Chondrocyte (in vitro differentiated cells): ENCODE data around the gene S100PBP. TPM values are rescaled to one million over a fixed set of nuclear protein-coding genes. Genes with fewer than 3 reads are reported as not detected.

Experiments
- DNase-seq: peaks from one replicate; pipeline ENCODE4 v3.0.0; 2021; ENCODE audit warnings: mixed read lengths, low spot score
- H3K27ac Mint-ChIP-seq: one replicate; pipeline ENCODE4 v1.8.0; 2021; ENCODE audit warnings: mild to moderate bottlenecking, moderate library complexity, mixed read lengths; ENCODE audit not compliant: unreplicated experiment
- H3K27me3 Mint-ChIP-seq: 2 replicates; pipeline ENCODE4 v1.8.0; 2021; ENCODE audit warnings: low read depth, mixed read lengths
- H3K36me3 Mint-ChIP-seq: 2 replicates; pipeline ENCODE4 v1.8.0; 2021; ENCODE audit warnings: low read depth, mixed read lengths
- H3K4me1 Mint-ChIP-seq: 2 replicates; pipeline ENCODE4 v1.8.0; 2021; ENCODE audit warnings: low read depth, mild to moderate bottlenecking, mixed read lengths
- H3K4me3 Mint-ChIP-seq: one replicate; pipeline ENCODE4 v1.8.0; 2021; ENCODE audit warnings: mild to moderate bottlenecking, moderate library complexity, mixed read lengths; ENCODE audit not compliant: unreplicated experiment
- H3K9me3 Mint-ChIP-seq: 2 replicates; pipeline ENCODE4 v1.8.0; 2021; ENCODE audit warnings: low read depth, mixed read lengths
- total RNA-seq: library from RNA; stranded (reverse); gene quantifications from 3 replicates; pipeline ENCODE4 v1.2.1, GENCODE V29; 2021
- TF ChIP-seq, protein P1 (sequence below): fragments of 200-600 bp; sonication (generic); IDR thresholded peaks from 2 replicates; pipeline ENCODE4 v1.5.0; 2021; ENCODE audit warnings: antibody characterized with exemption, mild to moderate bottlenecking, moderate library complexity

The S100PBP gene
- total RNA-seq, 1 donor from 2014 or later = 40.5 TPM

- TF ChIP-seq, protein P1, sequence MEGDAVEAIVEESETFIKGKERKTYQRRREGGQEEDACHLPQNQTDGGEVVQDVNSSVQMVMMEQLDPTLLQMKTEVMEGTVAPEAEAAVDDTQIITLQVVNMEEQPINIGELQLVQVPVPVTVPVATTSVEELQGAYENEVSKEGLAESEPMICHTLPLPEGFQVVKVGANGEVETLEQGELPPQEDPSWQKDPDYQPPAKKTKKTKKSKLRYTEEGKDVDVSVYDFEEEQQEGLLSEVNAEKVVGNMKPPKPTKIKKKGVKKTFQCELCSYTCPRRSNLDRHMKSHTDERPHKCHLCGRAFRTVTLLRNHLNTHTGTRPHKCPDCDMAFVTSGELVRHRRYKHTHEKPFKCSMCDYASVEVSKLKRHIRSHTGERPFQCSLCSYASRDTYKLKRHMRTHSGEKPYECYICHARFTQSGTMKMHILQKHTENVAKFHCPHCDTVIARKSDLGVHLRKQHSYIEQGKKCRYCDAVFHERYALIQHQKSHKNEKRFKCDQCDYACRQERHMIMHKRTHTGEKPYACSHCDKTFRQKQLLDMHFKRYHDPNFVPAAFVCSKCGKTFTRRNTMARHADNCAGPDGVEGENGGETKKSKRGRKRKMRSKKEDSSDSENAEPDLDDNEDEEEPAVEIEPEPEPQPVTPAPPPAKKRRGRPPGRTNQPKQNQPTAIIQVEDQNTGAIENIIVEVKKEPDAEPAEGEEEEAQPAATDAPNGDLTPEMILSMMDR = no peak
- no peak for DNase-seq
- Mint-ChIP-seq H3K4me1 (peaks cover 54% of the 10 kb centered on the region), H3K27ac (peak overlapping the region; percentile 100), H3K27me3 (no peaks in the 10 kb centered on the region), H3K4me3 (peak overlapping the region; percentile 98), H3K9me3 (no peaks in the 10 kb centered on the region), H3K36me3 (peaks cover 7% of the 10 kb centered on the region)
These were observed 736 bp upstream of the S100PBP start for GRCh38 chr1:32816676-32817158.

DNA sequence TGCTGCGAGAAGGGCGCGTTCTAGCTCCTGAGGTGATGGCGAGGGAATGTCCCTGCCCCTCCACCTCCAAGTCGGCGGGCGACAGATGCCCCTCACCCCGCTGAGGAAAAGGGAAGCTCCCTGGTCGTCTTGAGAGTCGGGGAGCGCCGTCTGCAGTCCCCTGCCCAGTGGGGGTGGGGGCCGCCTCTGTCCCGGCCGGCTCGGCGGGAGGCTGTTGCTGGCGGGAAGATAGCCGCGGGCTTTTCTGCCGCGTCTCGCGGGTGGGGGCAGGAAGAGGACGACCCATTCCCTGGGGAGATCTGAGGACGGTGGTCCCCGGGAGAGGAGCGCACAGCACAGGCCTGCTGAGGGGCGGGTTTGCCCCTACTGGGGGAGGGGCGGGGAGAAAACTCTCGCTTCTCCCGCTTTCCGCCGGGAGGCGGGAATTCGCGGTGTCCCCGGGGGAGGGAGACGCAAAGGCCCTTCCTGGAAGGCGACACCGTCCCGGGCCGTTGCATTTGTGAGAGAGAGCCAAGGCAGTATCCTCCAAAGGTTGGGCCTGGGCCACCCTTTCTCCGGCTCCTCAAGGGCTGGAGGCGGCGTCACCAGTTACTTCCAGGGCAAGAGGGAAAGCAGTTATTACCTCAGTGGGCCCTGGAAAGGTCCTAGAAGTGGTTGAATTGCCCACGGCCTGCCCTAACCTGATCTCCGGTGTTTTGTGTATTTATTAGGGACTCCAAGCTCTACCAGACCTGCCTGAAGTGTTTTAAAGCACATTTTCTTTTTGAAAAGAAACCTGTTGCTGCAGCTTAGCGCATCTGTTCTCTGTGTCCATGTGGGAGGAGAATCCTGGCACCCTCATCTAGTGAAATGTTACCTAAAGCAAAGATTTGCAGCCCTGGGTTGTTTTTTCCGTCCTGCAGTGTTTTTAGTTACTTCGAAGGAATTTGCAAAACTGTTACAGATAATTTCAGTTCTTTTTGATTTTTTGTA, 648 bp downstream of the S100PBP start:
- Mint-ChIP-seq H3K36me3 (peaks cover 7% of the 10 kb centered on the region), H3K4me1 (peaks cover 42% of the 10 kb centered on the region), H3K4me3 (peak overlapping the region; percentile 98), H3K27me3 (no peaks in the 10 kb centered on the region), H3K27ac (peak overlapping the region; percentile 100), H3K9me3 (no peaks in the 10 kb centered on the region)
- DNase-seq = no peak
- TF ChIP-seq, protein P1 = peak; percentile 40

GRCh38 chr1:32818804-32819541, 1.5 kb downstream of the S100PBP start:
- H3K27ac Mint-ChIP-seq = peak overlapping the region; percentile 100
- TF ChIP-seq, protein P1 = no peak
- no peak for DNase-seq
- no peaks in the 10 kb centered on the region for H3K9me3 Mint-ChIP-seq
- no peaks in the 10 kb centered on the region for H3K27me3 Mint-ChIP-seq
- peaks cover 36% of the 10 kb centered on the region for H3K4me1 Mint-ChIP-seq
- peak overlapping the region; percentile 98 for H3K4me3 Mint-ChIP-seq
- H3K36me3 Mint-ChIP-seq = peaks cover 2% of the 10 kb centered on the region

GRCh38 chr1:32825181-32825580, 7.7 kb downstream of the S100PBP start:
- H3K27ac Mint-ChIP-seq = no peak overlapping the region
- no peaks in the 10 kb centered on the region for H3K4me1 Mint-ChIP-seq
- no peak for DNase-seq
- H3K36me3 Mint-ChIP-seq = peaks cover 23% of the 10 kb centered on the region
- H3K9me3 Mint-ChIP-seq = no peaks in the 10 kb centered on the region
- TF ChIP-seq, protein P1 = no peak
- no peaks in the 10 kb centered on the region for H3K27me3 Mint-ChIP-seq
- H3K4me3 Mint-ChIP-seq = no peak overlapping the region

DNA sequence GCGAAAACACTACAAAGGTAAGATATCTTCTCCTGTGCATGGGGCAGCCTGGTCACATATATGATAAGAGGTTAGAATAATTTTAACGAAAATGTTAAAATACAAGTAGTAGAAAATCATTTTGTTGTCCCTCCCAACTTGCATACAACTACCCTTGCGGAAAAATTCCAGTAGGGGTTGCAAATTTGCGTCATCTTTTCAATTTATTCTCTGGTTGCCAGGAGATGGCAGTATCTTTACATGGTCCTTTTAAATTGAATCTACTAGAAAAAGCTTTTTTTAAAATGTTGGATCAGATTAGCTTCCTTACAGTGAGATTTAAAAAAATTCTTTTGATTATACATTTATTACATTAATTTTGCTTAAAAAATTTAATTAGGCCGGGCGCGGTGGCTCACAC, 10.9 kb downstream of the S100PBP start:
- H3K27me3 Mint-ChIP-seq = no peaks in the 10 kb centered on the region
- H3K4me3 Mint-ChIP-seq = no peak overlapping the region
- DNase-seq = no peak
- H3K27ac Mint-ChIP-seq = no peak overlapping the region
- peaks cover 30% of the 10 kb centered on the region for H3K36me3 Mint-ChIP-seq
- no peaks in the 10 kb centered on the region for H3K4me1 Mint-ChIP-seq
- TF ChIP-seq, protein P1 = peak; percentile 76
- H3K9me3 Mint-ChIP-seq = no peaks in the 10 kb centered on the region
